BLaER1 (cell line): ENCODE results near the gene SMTN.

ENCODE experiments used
- H3K27ac ChIP-seq: shearing (Covaris generic); formaldehyde crosslinking; 2 replicates; pipeline ENCODE4 v1.8.1; 2022
- H3K27me3 ChIP-seq: shearing (Covaris generic); formaldehyde crosslinking; 2 replicates; pipeline ENCODE4 v1.8.1; 2022
- H3K36me3 ChIP-seq: shearing (Covaris generic); formaldehyde crosslinking; 2 replicates; pipeline ENCODE4 v1.8.1; 2022
- H3K4me1 ChIP-seq: shearing (Covaris generic); formaldehyde crosslinking; 2 replicates; pipeline ENCODE4 v1.8.1; 2022
- H3K4me2 ChIP-seq: shearing (Covaris generic); formaldehyde crosslinking; 2 replicates; pipeline ENCODE4 v1.8.1; 2022
- H3K4me3 ChIP-seq: shearing (Covaris generic); formaldehyde crosslinking; 2 replicates; pipeline ENCODE4 v1.8.1; 2022
- H3K9ac ChIP-seq: shearing (Covaris generic); formaldehyde crosslinking; 2 replicates; pipeline ENCODE4 v1.8.1; 2022
- H3K9me3 ChIP-seq: shearing (Covaris generic); formaldehyde crosslinking; 2 replicates; pipeline ENCODE4 v1.8.1; 2022
- H4K20me1 ChIP-seq: shearing (Covaris generic); formaldehyde crosslinking; 2 replicates; pipeline ENCODE4 v1.8.1; 2022
- Cebpa-rat ChIP-seq: shearing (Covaris generic); IDR thresholded peaks from 2 replicates; pipeline ENCODE4 v1.8.1; 2022

SMTN gene

GRCh38 chr22:31138126-31138525 is 57.0 kb downstream of the SMTN start:
- no peak for TF ChIP-seq Cebpa-rat
- H3K27me3 ChIP-seq, result no peaks in the 10 kb centered on the region
- no peaks in the 10 kb centered on the region for H3K36me3 ChIP-seq
- no peak overlapping the region for H3K27ac ChIP-seq
- H3K4me2 ChIP-seq, result no peak overlapping the region
- no peak overlapping the region for H3K4me3 ChIP-seq
- no peaks in the 10 kb centered on the region for H3K9me3 ChIP-seq
- H3K4me1 ChIP-seq, result no peaks in the 10 kb centered on the region
- H3K9ac ChIP-seq, result no peak overlapping the region
- H4K20me1 ChIP-seq, result no peaks in the 10 kb centered on the region

GRCh38 chr22:31139066-31139465 is 57.9 kb downstream of the SMTN start:
- no peak for TF ChIP-seq Cebpa-rat
- Histone ChIP-seq H3K4me1 (no peaks in the 10 kb centered on the region), H3K27ac (no peak overlapping the region), H3K9ac (no peak overlapping the region), H3K27me3 (no peaks in the 10 kb centered on the region), H3K36me3 (no peaks in the 10 kb centered on the region), H3K4me2 (no peak overlapping the region), H3K4me3 (no peak overlapping the region), H4K20me1 (no peaks in the 10 kb centered on the region), H3K9me3 (no peaks in the 10 kb centered on the region)

GRCh38 chr22:31139866-31140716 is 59.0 kb downstream of the SMTN start, which contains the start of gene PLA2G3:
PLA2G3 (minus strand) TSS chr22:31140508; CDS start chr22:31140354, 154 bp downstream.
- Histone ChIP-seq H3K4me3 (no peak within 1 kb of the TSS), H3K9ac (no peak within 1 kb of the TSS)

GRCh38 chr22:31140746-31141145 is 59.6 kb downstream of the SMTN start:
- Histone ChIP-seq H3K4me3 (no peak overlapping the region), H3K9ac (no peak overlapping the region), H3K4me2 (no peak overlapping the region), H3K9me3 (0 out of 2 replicates have a peak, but pooled peaks cover 13% of the 10 kb centered on the region), H3K4me1 (no peaks in the 10 kb centered on the region), H3K36me3 (no peaks in the 10 kb centered on the region), H3K27me3 (no peaks in the 10 kb centered on the region), H3K27ac (no peak overlapping the region), H4K20me1 (no peaks in the 10 kb centered on the region)
- no peak for TF ChIP-seq Cebpa-rat

More at GRCh38 chr22:31139866-31140716, 59.0 kb downstream of the SMTN start, which contains the start of gene PLA2G3:
- Histone ChIP-seq H3K27me3 (no peaks in the 10 kb centered on the region), H4K20me1 (no peaks in the 10 kb centered on the region), H3K4me1 (no peaks in the 10 kb centered on the region), H3K36me3 (no peaks in the 10 kb centered on the region), H3K4me2 (no peak within 1 kb of the TSS), H3K9me3 (0 out of 2 replicates have a peak, but pooled peaks cover 6% of the 10 kb centered on the region), H3K27ac (no peak within 1 kb of the TSS)
- no peak for TF ChIP-seq Cebpa-rat

- Histone ChIP-seq H3K27me3 (no peaks in the 10 kb centered on the region), H3K9me3 (peaks cover 16% of the 10 kb centered on the region; the same call in 1 of the 2 replicates), H3K9ac (no peak overlapping the region), H4K20me1 (no peaks in the 10 kb centered on the region), H3K4me1 (no peaks in the 10 kb centered on the region), H3K4me2 (no peak overlapping the region), H3K36me3 (no peaks in the 10 kb centered on the region), H3K27ac (no peak overlapping the region), H3K4me3 (no peak overlapping the region)
- TF ChIP-seq Cebpa-rat, result no peak
These were observed 60.4 kb downstream of the SMTN start for GRCh38 chr22:31141551-31141950.

- no peak overlapping the region for H3K4me3 ChIP-seq
- no peak overlapping the region for H3K9ac ChIP-seq
- no peaks in the 10 kb centered on the region for H3K36me3 ChIP-seq
- H3K27me3 ChIP-seq, result no peaks in the 10 kb centered on the region
- H3K4me1 ChIP-seq, result no peaks in the 10 kb centered on the region
- peaks cover 23% of the 10 kb centered on the region for H3K9me3 ChIP-seq
- no peak for TF ChIP-seq Cebpa-rat
- H4K20me1 ChIP-seq, result no peaks in the 10 kb centered on the region
- no peak overlapping the region for H3K27ac ChIP-seq
- H3K4me2 ChIP-seq, result no peak overlapping the region
These were observed 61.2 kb downstream of the SMTN start for GRCh38 chr22:31142285-31142684.

- no peaks in the 10 kb centered on the region for H3K4me1 ChIP-seq
- TF ChIP-seq Cebpa-rat, result no peak
- no peak overlapping the region for H3K9ac ChIP-seq
- H3K9me3 ChIP-seq, result peaks cover 28% of the 10 kb centered on the region
- H3K4me2 ChIP-seq, result no peak overlapping the region
- no peaks in the 10 kb centered on the region for H3K36me3 ChIP-seq
- H3K4me3 ChIP-seq, result no peak overlapping the region
- no peaks in the 10 kb centered on the region for H3K27me3 ChIP-seq
- no peak overlapping the region for H3K27ac ChIP-seq
- no peaks in the 10 kb centered on the region for H4K20me1 ChIP-seq
These were observed 61.9 kb downstream of the SMTN start for GRCh38 chr22:31143038-31143437.

- H3K4me3 ChIP-seq, result no peak overlapping the region
- H3K36me3 ChIP-seq, result no peaks in the 10 kb centered on the region
- H3K4me2 ChIP-seq, result no peak overlapping the region
- no peak overlapping the region for H3K27ac ChIP-seq
- peaks cover 28% of the 10 kb centered on the region for H3K9me3 ChIP-seq
- no peak for TF ChIP-seq Cebpa-rat
- H3K9ac ChIP-seq, result no peak overlapping the region
- H3K27me3 ChIP-seq, result no peaks in the 10 kb centered on the region
- H3K4me1 ChIP-seq, result no peaks in the 10 kb centered on the region
- H4K20me1 ChIP-seq, result no peaks in the 10 kb centered on the region
These were observed 62.4 kb downstream of the SMTN start for GRCh38 chr22:31143537-31143936.

- Histone ChIP-seq H3K9ac (no peak overlapping the region), H4K20me1 (no peaks in the 10 kb centered on the region), H3K36me3 (no peaks in the 10 kb centered on the region), H3K27me3 (no peaks in the 10 kb centered on the region), H3K4me1 (no peaks in the 10 kb centered on the region), H3K9me3 (peaks cover 28% of the 10 kb centered on the region), H3K4me2 (no peak overlapping the region), H3K27ac (no peak overlapping the region), H3K4me3 (no peak overlapping the region)
- no peak for TF ChIP-seq Cebpa-rat
These were observed 63.1 kb downstream of the SMTN start for GRCh38 chr22:31144223-31144622.

GRCh38 chr22:31148488-31148887 is 67.4 kb downstream of the SMTN start:
- peaks cover 28% of the 10 kb centered on the region for H3K9me3 ChIP-seq
- H3K4me2 ChIP-seq, result no peak overlapping the region
- H4K20me1 ChIP-seq, result no peaks in the 10 kb centered on the region
- H3K36me3 ChIP-seq, result no peaks in the 10 kb centered on the region
- TF ChIP-seq Cebpa-rat, result no peak
- H3K4me1 ChIP-seq, result no peaks in the 10 kb centered on the region
- no peak overlapping the region for H3K4me3 ChIP-seq
- H3K9ac ChIP-seq, result no peak overlapping the region
- H3K27me3 ChIP-seq, result no peaks in the 10 kb centered on the region
- H3K27ac ChIP-seq, result no peak overlapping the region
